Glutamatergic neuron (in vitro differentiated cells): ENCODE results near the gene ANTXR1. TPM values are rescaled to one million over a fixed set of nuclear protein-coding genes. Genes with fewer than 3 reads are reported as not detected.

Experiments used
- DNase-seq: peaks from one replicate; pipeline ENCODE4 v3.0.0; 2022
- H3K27ac Mint-ChIP-seq: one replicate; pipeline ENCODE4 v1.8.0; 2020; ENCODE audit warnings: mild to moderate bottlenecking, mixed read lengths, inconsistent platforms; ENCODE audit not compliant: unreplicated experiment
- H3K27me3 Mint-ChIP-seq: one replicate; pipeline ENCODE4 v1.8.0; 2020; ENCODE audit warnings: mild to moderate bottlenecking, moderate library complexity, mixed read lengths, inconsistent platforms; ENCODE audit not compliant: unreplicated experiment
- H3K36me3 Mint-ChIP-seq: one replicate; pipeline ENCODE4 v1.8.0; 2020; ENCODE audit warnings: mild to moderate bottlenecking, mixed read lengths, inconsistent platforms; ENCODE audit not compliant: unreplicated experiment
- H3K4me1 Mint-ChIP-seq: one replicate; pipeline ENCODE4 v1.8.0; 2020; ENCODE audit warnings: mild to moderate bottlenecking, low read depth, mixed read lengths, inconsistent platforms; ENCODE audit not compliant: unreplicated experiment
- H3K4me3 Mint-ChIP-seq: one replicate; pipeline ENCODE4 v1.8.0; 2020; ENCODE audit warnings: mild to moderate bottlenecking, mixed read lengths, inconsistent platforms; ENCODE audit not compliant: unreplicated experiment
- H3K9me3 Mint-ChIP-seq: one replicate; pipeline ENCODE4 v1.8.0; 2020; ENCODE audit warnings: mild to moderate bottlenecking, moderate library complexity, mixed read lengths, inconsistent platforms; ENCODE audit not compliant: unreplicated experiment
- CTCF ChIP-seq: fragments of 200-600 bp; sonication (generic); IDR thresholded peaks from one replicate; pipeline ENCODE4 v1.5.0; 2021; ENCODE audit not compliant: partially characterized antibody, unreplicated experiment
- total RNA-seq: library from RNA; stranded (reverse); fragmentation: NEBNext Ultra II Directional; extraction: Animal tissue kit (Norgen Biotek cat#: 25700); gene quantifications from one replicate; pipeline ENCODE4 v1.2.1, GENCODE V29; 2021; ENCODE audit not compliant: unreplicated experiment

ANTXR1 gene
- total RNA-seq, 1 donor from 2014 or later: 26.7 TPM

DNA sequence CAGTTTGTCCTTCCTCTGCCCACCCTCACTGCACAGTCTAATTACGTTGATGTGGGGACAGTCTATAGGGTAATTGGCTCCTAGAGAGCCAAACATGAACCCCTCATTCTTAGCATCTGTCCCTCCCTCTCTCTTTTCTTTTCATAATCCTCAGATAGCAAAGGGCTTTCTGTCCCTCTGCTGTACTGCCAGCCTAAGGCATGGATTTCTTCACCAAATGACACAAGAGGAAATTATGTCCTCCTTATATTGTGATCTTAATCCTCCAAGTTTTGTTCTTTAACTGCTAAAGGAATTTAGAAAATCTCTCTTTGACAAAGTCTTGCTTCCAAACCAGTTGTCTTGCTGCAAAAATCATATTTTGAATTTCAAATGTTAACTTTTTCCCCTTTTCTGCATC, 18.5 kb downstream of the ANTXR1 start:
- no peak for TF ChIP-seq CTCF
- Mint-ChIP-seq H3K27ac (no peak overlapping the region), H3K9me3 (peaks cover 3% of the 10 kb centered on the region), H3K4me1 (peaks cover 12% of the 10 kb centered on the region), H3K4me3 (no peak overlapping the region), H3K27me3 (no peaks in the 10 kb centered on the region), H3K36me3 (no peaks in the 10 kb centered on the region)
- no peak for DNase-seq

GRCh38 chr2:69032336-69032735, 19.4 kb downstream of the ANTXR1 start:
- Mint-ChIP-seq H3K27me3 (no peaks in the 10 kb centered on the region), H3K4me1 (peaks cover 12% of the 10 kb centered on the region), H3K4me3 (no peak overlapping the region), H3K36me3 (no peaks in the 10 kb centered on the region), H3K27ac (no peak overlapping the region), H3K9me3 (peaks cover 3% of the 10 kb centered on the region)
- DNase-seq: no peak
- TF ChIP-seq CTCF: no peak

- Mint-ChIP-seq H3K36me3 (no peaks in the 10 kb centered on the region), H3K4me3 (no peak overlapping the region), H3K27me3 (no peaks in the 10 kb centered on the region), H3K4me1 (peaks cover 12% of the 10 kb centered on the region), H3K9me3 (peaks cover 2% of the 10 kb centered on the region), H3K27ac (no peak overlapping the region)
- no peak for DNase-seq
- TF ChIP-seq CTCF: no peak
Measured at GRCh38 chr2:69033461-69034095, 20.6 kb downstream of the ANTXR1 start.

- H3K36me3 Mint-ChIP-seq: no peaks in the 10 kb centered on the region
- H3K4me1 Mint-ChIP-seq: peaks cover 12% of the 10 kb centered on the region
- no peaks in the 10 kb centered on the region for H3K27me3 Mint-ChIP-seq
- no peak overlapping the region for H3K4me3 Mint-ChIP-seq
- H3K9me3 Mint-ChIP-seq: peaks cover 2% of the 10 kb centered on the region
- DNase-seq: no peak
- no peak overlapping the region for H3K27ac Mint-ChIP-seq
- TF ChIP-seq CTCF: no peak
Measured at GRCh38 chr2:69034122-69034521, 21.1 kb downstream of the ANTXR1 start.

DNA sequence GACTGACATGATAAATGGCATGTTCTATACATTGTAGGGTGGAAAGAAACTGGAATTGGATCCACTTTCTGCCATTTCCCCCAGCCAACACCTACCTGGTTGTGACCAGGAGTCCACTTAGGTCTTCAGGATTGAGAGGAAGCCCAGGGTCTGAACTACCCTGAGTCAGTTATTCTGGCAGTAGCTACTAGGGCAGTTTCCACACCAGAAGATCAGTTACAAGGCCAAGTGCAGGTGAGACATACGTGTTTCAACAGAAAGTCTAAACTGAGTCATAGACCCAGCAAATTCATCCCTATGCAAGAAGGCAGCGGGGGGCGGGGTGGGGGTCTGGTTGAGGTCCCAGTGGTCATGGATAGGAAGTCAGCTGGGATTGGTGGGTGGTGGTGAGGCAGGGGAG, 21.9 kb downstream of the ANTXR1 start:
- no peak for TF ChIP-seq CTCF

More for the DNA sequence above, 21.9 kb downstream of the ANTXR1 start:
- H3K27ac Mint-ChIP-seq: no peak overlapping the region
- peaks cover 2% of the 10 kb centered on the region for H3K9me3 Mint-ChIP-seq
- no peak for DNase-seq
- H3K4me3 Mint-ChIP-seq: no peak overlapping the region
- H3K27me3 Mint-ChIP-seq: no peaks in the 10 kb centered on the region
- peaks cover 12% of the 10 kb centered on the region for H3K4me1 Mint-ChIP-seq
- no peaks in the 10 kb centered on the region for H3K36me3 Mint-ChIP-seq
